BJ (cell line): Measurements from ENCODE around the gene METTL1. TPM values are rescaled to one million over a fixed set of nuclear protein-coding genes. Genes with fewer than 3 reads are reported as not detected.

Experiments used
- CTCF ChIA-PET: fragments of 350-600 bp; formaldehyde crosslinking; extraction: SDS; loops from one replicate; lab custom pipeline; 2021; ENCODE audit warnings: antibody characterized with exemption, inconsistent platforms; lab: Yijun Ruan, JAX
- POLR2A ChIA-PET: fragments of 300-600 bp; sonication (Branson Sonifier 250); formaldehyde crosslinking; extraction: SDS; loops from one replicate; lab custom pipeline; 2021; ENCODE audit warnings: antibody characterized with exemption; lab: Charles Lee
- DNase-seq: peaks from one replicate; pipeline ENCODE4 v3.0.0-alpha.2; 2011; ENCODE audit warnings: low read depth
- H3K27me3 ChIP-seq: 2 replicates; pipeline ENCODE4 v1.6.0; 2011; ENCODE audit warnings: low read length; ENCODE audit not compliant: control insufficient read depth, insufficient read depth
- H3K36me3 ChIP-seq: 2 replicates; pipeline ENCODE4 v1.5.1; 2011; ENCODE audit warnings: low read length; ENCODE audit not compliant: control insufficient read depth, insufficient read depth
- H3K4me3 ChIP-seq: 2 replicates; pipeline ENCODE4 v1.5.1; 2011; ENCODE audit warnings: low read depth, mild to moderate bottlenecking, control low read depth, low read length
- CTCF ChIP-seq: IDR thresholded peaks from 2 replicates; pipeline ENCODE4 v1.5.1; 2011; ENCODE audit warnings: low read depth, mild to moderate bottlenecking, control low read depth, inconsistent platforms, low read length, moderate library complexity; ENCODE audit not compliant: insufficient read depth
- polyA plus RNA-seq: library from polyadenylated mRNA; depleted of rRNA; stranded (reverse); fragments of >200 nt; gene quantifications from 2 replicates; pipeline ENCODE4 v1.2.3, GENCODE V29; 2011

METTL1 gene
- polyA plus RNA-seq, 1 experiment = 42.8 TPM

GRCh38 chr12:57782608-57783465, 10.9 kb upstream of the METTL1 start, which contains the start of gene TSFM:
TSS of gene TSFM (plus strand) at chr12:57782787. CDS start at chr12:57782802, 15 bp downstream.
- POLR2A ChIA-PET = interaction anchor here (1.0 kb wide), 1 partner anchor 11 kb away, joined by 4 read pairs; no protein-coding TSS in a partner anchor
- CTCF ChIA-PET = interaction anchor here (0.6 to 1.6 kb wide), 24 partner anchors 9 to 1132 kb away, joined by 3 to 12 read pairs (median 3); partner anchors contain the start of genes ATP23, AVIL, EEF1AKMT3 and METTL1
- peak within 1 kb of the TSS; percentile 76 for H3K4me3 ChIP-seq
- TF ChIP-seq CTCF = peak; percentile 92
- H3K27me3 ChIP-seq = no peaks in the 10 kb centered on the region
- DNase-seq = peak; percentile 36
- H3K36me3 ChIP-seq = peaks cover 13% of the 10 kb centered on the region

- Histone ChIP-seq H3K4me3 (no peak overlapping the region), H3K27me3 (no peaks in the 10 kb centered on the region), H3K36me3 (peaks cover 11% of the 10 kb centered on the region)
- no peak for DNase-seq
- CTCF ChIA-PET = interaction anchor here (0.5 to 1.6 kb wide), 14 partner anchors 10 to 457 kb away, joined by 3 to 12 read pairs (median 3); partner anchors contain the start of genes AVIL, EEF1AKMT3 and METTL1
- TF ChIP-seq CTCF = no peak
- POLR2A ChIA-PET = no interaction called here
Measured at GRCh38 chr12:57782243-57782607, 10.3 kb upstream of the METTL1 start.

GRCh38 chr12:57781801-57782200, 9.9 kb upstream of the METTL1 start:
- no peak for TF ChIP-seq CTCF
- no peak for DNase-seq
- Histone ChIP-seq H3K4me3 (no peak overlapping the region), H3K36me3 (peaks cover 9% of the 10 kb centered on the region), H3K27me3 (no peaks in the 10 kb centered on the region)
- POLR2A ChIA-PET = interaction anchor here (0.6 kb wide), 1 partner anchor 51 kb away, joined by 3 read pairs; no protein-coding TSS in a partner anchor
- CTCF ChIA-PET = interaction anchor here (0.5 to 1.1 kb wide), 5 partner anchors 10 to 457 kb away, joined by 3 to 5 read pairs (median 4); partner anchors contain the start of genes EEF1AKMT3 and METTL1

- POLR2A ChIA-PET = interaction anchor here (0.6 kb wide), 1 partner anchor 51 kb away, joined by 3 read pairs; no protein-coding TSS in a partner anchor
- no peak for DNase-seq
- TF ChIP-seq CTCF = no peak
- Histone ChIP-seq H3K4me3 (no peak overlapping the region), H3K36me3 (peaks cover 9% of the 10 kb centered on the region), H3K27me3 (no peaks in the 10 kb centered on the region)
- CTCF ChIA-PET = interaction anchor here (1.0 to 1.2 kb wide), 5 partner anchors 9 to 124 kb away, joined by 3 to 5 read pairs (median 4); partner anchors contain the start of genes EEF1AKMT3 and METTL1
Measured at GRCh38 chr12:57781244-57781643, 9.3 kb upstream of the METTL1 start.
